ENCODE data around the gene DYNLT5.
"Not testable (repeated sequence)": the region's sequence is repeated elsewhere in the genome, so short reads cannot be mapped to it uniquely, and the experiment has no call there.

The DYNLT5 gene, protein sequence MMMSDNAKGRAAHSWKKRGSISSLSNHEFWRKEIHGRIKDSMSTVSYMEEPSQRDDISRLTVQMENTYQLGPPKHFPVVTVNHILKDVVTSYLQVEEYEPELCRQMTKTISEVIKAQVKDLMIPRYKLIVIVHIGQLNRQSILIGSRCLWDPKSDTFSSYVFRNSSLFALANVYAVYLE

DNA sequence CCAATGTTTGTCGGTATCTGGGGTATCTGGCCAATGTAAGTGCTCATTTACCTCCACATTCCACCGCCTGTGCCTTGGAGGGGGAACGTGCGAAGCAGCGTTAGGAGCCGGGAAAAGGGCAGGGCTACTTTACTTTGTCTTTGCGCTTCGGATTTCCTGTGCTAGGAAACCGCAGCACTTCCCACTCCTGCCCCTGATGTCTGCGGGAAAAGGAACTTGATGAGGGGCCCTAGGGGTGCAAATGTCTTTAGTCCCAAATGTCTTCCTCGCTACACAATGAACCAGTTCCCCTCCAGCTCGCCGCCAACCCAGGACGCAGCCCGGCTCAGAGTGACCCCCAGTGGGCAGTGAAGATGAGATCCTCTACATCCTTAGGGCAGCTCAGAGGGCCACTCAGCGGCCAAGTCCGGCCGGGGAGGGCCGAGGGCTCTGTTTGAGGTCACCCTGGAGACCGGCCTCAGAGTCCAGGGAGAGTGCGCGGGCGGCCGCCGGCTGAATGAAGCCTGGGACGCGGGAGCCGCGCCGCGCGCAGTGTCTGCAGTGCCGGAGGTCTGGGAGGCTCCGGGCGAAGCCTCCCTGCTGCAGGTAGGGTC lies at the start of gene DYNLT5:
Gene DYNLT5 (plus strand): TSS at position 460 of the 593 bp plus-strand sequence. CDS start 2,200 bp downstream, outside the sequence.
- DNase-seq (ENCODE audit: low read depth): no peak

DNA sequence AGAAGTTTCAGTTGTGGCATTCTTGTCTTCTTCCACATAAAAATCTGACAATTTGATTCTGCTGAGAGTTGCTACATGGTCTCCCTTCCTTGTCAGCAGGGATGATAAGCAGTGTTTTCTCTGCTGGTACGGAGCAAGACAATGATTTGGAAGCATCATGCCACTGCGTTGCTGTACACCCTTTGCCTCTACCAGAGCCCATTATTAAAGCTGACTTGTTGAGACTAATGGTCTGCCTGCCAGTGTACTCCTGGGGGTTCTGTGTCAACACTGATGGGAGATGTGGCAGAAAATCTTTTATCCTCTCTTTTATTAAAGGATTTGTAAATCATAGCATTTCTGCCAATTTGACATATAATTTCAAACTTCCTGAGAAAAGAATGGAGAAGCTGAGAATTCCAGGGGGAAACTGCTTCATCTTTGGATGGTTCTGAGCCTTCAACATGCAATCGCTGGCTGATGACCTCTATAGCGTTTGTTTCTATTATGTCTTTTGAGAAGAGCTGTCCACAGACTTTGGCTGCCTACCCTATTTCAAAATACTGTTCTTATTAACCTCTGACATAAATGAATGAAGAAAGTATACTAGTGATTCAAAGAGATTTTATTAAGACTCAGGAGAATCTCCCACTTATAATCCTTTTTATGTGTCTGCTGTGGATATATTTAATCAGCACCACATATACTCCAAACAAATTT lies 47.9 kb upstream of the DYNLT5 start:
- DNase-seq (ENCODE audit: low read depth): no peak

DNA sequence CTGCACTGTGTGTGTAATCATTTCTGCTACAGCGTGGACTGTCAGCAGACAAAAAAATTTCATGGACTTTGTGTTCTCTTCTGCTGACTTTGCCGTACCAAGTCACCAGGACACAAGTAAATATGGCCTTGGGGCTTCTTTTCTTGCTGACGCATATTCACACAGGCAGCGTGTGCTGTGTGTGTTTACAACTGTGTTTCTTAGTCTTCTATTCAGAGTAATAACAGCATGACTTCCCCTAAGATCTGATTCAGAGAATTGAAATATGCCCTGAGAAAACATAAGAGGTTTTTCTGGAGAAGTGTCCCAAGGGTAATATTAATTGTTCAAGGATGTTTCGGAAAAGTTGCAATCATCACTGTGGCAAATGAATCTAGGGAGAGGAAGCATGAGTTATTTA lies 47.1 kb upstream of the DYNLT5 start:
- no peak for DNase-seq (ENCODE audit: low read depth)

DNA sequence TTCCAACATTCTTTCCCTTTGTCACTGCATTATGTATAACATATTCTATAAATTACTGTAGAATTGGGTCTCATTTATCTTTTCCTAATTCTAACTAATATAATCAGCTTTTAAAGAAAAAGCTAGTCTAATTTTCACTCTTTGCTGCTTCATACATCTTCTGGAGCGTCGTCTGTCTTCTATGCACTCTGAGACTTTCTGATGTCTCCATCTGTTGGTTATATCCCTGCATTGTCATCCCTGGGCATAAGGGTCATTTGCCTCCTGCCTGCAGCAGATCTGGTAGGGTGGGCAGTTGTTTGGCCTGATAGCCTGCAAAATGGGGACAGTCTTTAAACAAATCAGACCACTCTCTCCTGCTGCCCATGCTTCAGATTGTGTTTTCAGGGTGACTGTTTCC lies 40.8 kb upstream of the DYNLT5 start:
- no peak for DNase-seq (ENCODE audit: low read depth)

DNA sequence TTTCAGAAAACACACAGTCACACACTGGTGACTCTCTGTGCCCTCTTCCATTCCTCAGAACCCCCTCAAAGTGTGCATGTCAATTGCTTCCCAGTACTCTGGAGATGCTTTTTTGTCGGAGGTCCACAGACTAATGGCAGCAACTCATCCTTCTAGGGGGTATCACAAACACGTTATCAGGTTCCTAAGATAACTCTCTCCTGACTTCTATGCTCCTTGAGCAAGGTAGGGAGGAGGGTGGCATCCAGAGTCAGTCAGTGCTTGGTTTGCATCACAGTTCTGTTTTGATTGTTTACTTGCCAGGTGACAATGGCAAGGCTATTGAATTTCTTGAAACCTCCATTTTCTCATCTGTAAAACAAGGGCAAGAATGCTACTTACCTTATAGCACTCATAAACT lies 39.4 kb upstream of the DYNLT5 start:
- no peak for DNase-seq (ENCODE audit: low read depth)

DNA sequence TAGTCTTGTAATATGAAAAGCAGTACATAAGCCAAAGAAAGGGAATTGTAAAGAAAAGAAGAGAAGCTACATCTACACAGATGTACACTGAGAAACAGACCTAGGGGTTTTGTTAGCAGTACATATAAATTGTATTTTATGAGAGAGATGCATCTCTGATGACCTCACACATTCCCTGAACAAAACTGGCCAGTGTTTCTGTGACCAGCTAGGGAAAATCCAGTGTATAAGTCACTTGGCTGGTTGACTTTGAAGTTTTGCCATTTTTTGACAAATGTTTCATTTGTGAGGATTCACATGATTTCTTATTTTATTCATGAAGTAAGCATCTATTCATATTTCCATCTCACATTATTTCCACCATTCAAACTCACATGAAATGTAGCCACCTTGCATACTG lies 28.3 kb upstream of the DYNLT5 start:
- no peak for DNase-seq (ENCODE audit: low read depth)

DNA sequence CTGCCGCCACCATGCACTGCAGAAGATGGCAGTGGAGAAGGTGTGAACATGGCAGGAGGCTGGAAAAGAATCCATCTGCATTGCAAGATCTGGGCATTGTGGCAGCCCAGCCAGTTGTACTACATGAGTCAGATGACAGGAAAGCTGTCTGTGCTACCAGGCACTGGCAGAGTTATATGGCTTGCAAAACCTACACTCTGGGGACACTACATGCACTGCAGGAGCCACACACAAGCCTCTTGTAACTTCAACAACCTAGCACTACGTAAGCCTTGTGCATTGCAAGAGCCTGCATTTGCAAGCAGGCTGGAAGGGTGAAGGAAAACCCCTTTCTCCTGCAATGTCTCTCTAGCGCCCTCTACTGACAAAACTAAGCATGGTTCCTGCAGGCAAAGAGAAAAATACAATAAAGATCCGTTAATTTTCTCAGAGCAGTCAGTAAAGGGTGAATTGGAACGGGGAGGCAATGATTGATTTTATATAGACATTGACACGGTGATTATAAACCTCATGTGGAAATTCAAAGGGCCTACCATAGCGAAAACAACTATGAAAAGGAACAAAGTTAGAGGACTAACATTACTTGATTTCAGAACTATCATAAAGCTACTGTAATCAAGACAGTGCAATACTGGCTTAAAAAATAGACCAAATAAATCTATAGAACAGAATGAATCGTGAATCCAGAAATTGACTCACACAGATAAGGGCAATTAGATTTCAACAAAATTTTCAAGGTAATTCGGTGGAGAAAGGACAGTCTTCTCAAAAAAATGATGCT lies 26.2 kb upstream of the DYNLT5 start:
- DNase-seq (ENCODE audit: low read depth): no peak

DNA sequence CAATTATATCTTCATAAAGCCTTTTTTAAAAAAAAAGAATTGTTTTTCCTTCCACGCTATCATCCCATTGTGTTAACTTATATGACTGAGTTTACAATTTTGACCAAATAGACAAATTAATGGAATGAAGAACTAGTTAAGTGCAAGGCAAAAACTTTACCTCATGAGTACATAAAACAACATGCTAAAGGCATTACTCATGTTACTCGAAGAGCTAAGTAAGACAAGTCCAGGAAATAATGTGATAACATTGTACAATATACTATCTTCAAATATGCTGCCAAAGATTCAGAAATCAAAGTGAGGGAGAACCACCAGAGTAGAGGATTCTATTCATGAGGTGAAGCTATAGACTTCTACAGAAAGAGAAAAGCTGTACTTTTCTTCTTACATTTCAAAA lies 24.2 kb upstream of the DYNLT5 start:
- no peak for DNase-seq (ENCODE audit: low read depth)

DNA sequence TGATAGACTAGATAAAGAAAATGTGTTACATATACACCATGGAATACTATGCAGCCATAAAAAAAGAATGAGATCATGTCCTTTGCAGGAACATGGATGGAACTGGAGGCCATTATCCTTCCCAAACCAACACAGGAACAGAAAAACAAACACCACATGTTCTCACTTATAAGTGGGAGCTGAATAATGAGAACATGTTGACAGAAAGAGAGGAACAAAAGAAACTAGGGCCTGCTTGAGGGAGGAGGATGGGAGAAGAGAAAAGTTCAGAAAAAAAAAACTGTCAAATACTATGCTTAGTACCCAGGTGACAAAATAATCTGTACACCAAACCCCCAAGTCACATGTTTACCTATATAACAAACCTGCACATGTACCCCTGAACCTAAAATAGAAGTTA lies 23.5 kb upstream of the DYNLT5 start:
- not testable (repeated sequence) for DNase-seq (ENCODE audit: low read depth)

DNA sequence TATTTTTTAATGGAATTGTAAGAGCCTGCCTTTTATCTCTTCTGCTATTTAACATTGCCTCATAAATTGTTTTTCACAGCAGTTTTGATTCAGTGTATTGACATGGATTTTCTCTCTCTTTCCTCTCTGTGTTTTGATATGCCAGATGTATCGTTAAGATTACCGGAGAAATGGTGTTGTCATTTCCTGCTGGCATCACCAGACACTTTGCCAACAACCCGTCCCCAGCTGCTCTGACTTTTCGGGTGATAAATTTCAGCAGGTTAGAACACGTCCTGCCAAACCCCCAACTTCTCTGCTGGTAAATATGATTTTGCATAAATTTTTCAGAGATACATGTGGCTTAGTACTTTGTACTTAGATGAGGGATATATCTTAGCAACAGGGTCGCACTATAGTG lies 23.1 kb upstream of the DYNLT5 start:
- DNase-seq (ENCODE audit: low read depth): no peak

DNA sequence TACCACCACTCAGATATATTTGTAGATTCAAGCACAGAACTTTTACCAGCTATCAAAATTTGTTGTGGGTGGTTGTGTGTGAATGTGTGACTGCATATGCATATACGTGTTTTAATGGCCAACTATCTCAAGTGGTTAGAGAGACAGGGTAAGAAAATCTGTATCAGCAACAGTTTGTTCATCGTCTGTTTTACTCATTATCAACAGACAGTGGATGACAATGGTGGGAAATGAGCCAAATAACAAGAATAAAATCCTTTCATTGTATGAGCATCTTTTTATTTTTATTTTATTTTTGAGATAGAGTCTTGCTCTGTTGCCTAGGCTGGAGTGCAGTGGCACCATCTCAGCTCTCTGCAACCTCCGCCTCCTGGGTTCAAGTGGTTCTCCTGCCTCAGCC lies 22.7 kb upstream of the DYNLT5 start:
- DNase-seq (ENCODE audit: low read depth): no peak

DNA sequence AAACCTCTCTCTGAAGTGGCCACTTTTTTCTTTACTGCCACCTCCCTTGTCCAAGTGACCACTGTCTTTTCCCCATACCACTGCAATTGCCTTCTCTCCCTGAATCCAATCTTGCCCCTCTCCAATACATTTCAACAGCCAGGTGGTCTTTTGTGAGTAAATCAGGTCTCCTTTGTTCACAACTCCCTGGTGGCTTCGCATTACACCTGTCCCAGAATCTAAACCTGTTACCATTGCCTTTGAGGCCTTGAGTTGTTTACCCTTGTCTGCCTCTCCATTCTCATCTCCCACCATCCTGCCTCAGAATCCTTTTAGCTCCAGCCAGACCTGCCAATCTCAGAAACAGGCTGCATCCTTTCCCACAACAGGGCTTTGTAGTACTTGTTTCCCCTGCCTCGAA lies 21.8 kb upstream of the DYNLT5 start:
- DNase-seq (ENCODE audit: low read depth): no peak

DNA sequence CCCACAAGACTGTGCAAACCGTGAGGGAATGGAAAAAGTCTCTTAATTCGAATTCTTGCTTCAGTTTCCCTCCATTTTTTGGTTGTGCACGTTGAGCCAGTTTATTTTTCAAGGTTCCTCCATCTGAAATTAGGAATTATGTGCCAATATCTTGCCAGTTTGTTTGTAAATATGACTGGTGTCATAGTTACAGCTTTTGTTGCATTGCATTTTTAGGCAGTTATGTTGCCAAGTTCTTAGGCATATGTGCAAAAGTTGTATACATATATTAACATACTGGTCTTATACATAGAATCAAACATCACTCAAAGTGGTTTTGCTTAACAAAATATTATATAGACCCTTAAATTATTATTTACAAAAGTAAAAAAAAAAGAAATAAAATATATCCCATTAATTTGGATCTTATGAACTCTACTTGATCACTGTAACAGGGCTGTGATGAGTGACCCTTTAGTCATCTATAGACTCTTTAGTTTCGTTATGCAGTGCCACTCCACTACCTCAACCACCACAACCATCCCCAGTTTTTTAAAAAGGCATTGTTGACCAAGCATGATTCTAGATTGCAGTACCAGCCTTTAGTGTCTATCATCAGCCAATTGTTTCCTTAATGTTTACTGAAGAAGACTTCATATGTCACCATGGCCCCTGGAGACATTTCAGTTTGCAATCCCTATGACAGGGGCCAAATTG lies 20.9 kb upstream of the DYNLT5 start:
- DNase-seq (ENCODE audit: low read depth): no peak

DNA sequence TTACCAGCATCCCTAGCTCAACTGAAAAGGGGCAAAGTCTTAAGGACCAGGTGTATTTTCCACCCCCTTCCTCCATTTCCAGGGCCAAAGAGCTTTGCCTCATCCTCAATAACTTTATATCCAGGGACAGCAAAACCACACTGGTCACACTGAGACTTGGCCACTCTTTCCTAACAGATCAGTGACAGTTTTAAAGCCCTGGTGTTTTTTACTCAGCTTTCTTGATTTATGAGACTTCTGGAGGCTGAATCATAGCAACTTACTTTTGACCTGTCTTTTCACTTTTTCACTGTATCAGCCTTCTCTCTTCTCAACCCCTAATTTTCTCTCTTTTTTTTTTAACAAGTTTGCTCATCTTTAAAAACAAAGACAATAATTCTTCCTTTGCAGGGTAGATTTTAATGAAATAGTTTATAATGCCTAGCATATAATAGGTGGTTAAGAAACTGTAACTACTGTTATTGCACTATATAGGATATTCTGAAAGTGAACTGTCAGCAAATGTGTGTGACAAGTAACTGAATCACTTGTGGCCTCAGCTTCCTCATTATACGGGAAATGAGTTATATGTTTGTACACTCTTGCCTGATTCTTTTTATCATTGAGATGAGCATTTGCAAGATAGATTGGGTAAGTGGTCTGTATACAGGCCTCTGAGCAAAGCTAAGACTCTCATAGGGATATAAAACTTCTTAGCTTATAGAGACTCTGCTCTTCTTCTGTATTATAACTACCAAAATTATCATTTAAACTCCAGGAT lies 19.7 kb upstream of the DYNLT5 start:
- DNase-seq (ENCODE audit: low read depth): no peak

DNA sequence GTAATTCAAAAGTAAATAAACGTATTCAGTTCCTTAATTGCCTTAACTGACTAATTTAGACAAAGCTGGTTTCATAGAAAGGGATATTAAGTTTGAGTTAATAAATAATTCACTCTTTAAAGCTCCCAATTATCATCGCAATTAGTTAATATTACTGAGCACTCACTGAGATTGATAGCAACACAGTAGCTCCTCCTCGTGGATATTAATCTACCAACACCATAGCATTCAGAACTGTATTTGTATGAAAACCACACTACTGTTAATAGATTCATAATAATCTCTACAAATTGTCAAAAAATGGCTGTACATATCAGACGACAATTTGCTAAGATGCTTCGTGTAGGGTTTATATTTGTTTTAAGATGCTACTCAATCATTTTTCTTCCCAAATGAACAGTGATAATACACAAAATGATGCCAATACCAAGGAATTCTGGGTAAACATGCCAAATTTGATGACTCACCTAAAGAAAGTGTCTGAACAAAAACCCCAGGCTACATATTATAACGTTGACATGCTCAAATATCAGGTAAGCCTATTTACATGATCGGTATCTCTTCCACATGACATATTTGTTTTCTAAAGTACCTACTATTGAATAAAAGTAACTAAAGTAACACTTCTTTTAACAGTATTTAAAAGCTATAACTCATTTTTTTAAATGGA lies 18.8 kb upstream of the DYNLT5 start:
- DNase-seq (ENCODE audit: low read depth): no peak

DNA sequence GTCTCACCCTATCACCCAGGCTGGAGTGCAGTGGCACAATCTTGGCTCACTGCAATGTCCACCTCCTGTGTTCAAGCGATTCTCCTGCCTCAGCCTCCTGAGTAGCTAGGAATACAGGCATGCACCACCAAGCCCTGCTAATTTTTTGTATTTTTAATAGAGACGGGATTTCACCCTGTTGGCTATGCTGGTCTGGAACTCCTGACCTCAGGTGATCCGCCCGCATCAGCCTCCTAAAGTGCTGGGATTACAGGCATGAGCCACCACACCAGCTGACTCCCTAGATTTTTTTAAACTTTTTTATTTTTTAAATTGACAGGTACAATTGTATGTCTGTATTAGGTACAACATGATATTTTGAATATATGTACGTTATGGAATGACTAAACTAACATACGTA lies 17.7 kb upstream of the DYNLT5 start:
- DNase-seq (ENCODE audit: low read depth): not testable (repeated sequence)

DNA sequence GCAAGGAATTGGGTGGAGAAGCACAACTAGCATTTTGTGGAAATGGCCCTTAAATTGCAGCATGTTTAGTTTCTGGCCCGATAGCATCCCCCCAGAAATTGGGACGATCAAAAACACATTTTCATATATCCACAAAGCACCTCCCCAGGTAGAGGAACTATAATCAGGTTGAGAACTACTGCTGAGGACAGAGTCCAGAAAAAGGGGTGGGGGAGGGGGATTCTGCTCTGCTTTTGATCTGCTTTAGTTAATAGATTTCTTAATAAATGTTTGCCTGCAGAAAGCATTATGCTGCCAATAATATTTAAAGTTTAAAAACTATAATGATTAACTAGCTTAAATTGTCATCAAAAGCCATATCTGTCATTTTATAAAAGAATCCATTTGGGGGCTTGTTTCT lies 14.4 kb upstream of the DYNLT5 start:
- no peak for DNase-seq (ENCODE audit: low read depth)

DNA sequence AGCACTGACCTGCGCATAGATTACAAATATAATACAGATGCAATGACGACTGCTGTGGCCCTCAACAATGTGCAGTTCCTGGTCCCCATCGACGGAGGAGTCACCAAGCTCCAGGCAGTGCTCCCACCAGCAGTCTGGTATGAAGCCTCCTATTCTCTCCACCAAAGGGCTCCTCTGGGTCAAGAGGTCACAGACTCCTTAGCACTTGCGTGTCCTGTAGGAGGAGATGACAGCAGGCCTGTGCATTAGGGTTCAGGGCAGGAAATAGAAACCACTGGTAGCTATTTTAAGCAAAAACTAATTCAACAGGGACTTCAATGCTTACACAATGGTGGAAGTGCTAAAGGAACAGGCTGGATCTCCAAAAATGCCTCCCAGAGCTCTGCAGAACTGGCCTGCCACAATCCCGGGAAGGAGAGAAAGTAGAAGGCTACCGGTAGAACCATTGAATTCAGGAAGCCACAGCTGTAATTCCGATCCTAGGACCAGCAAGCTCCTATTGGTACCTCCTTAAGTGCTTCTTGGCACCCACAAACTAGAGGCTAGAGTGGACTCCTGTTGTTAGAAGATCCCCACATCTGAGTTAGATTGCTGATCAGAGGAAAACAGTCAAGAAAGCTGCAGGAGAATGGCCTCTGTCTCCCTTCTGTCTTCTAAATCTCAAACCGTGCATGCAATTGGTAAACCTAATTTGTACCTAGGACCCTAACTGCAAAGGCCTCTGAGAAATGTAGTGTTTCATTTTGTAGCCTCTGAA lies 12.7 kb upstream of the DYNLT5 start:
- no peak for DNase-seq (ENCODE audit: low read depth)

DNA sequence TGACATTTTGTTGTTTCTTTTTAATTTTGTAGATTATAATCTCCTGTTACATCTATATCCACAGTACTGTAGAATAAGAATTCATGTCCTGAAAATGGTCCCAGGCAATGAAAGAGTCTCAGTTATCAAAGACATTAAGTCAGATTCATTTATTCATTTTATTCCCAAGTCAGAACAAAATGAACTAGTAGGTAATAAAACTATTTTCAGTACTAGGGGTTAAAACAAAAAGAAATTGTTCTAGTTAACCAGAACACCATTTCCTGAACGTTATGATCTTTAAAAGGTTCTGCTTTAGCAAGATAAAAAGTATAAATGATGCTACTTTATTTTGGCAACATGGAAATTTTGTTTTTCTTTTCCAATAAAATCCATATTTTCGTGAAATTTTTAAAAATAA lies 6.8 kb upstream of the DYNLT5 start:
- DNase-seq (ENCODE audit: low read depth): no peak

DNA sequence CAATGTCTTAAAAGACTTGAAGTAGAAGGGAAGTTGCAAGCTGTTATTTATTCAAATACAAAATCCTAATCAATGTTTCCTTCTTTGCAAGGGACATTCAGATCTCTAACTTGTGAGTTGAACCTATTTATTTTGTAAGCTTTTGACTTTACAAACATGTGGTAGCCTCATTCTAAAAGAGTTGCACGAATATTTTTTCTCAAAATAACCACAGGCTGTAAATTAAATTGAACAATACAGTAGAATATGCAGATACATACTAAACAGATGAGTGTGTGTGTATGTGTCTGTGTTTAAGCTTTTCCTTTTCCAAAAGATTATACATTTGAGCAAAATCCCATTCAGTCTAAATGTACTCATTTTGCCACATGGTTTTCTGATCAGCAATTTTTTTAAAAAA lies 4.8 kb upstream of the DYNLT5 start:
- no peak for DNase-seq (ENCODE audit: low read depth)
